Measurements from ENCODE around the gene AK9. TPM values are rescaled to one million over a fixed set of nuclear protein-coding genes. Genes with fewer than 3 reads are reported as not detected.

Gene AK9
- total RNA-seq (1 to 10 TPM; 1.9 to 9.9 (median 4.7) TPM), polyA plus RNA-seq (1 to 10 TPM; 2.9 to 8.0 (median 6.2) TPM)
- long read RNA-seq, donor 1 = 0 reads
- long read RNA-seq, donor 2 = 0 reads
- long read RNA-seq, donor 3 = 0 reads
- long read RNA-seq, donor 4, partial matches to known transcripts = 4 of 4 reads
- long read RNA-seq, donor 4, other reads (novel, unspliced or antisense) = 0 of 4 reads
- long read RNA-seq, donor 5, partial matches to known transcripts = 2 of 2 reads
- long read RNA-seq, donor 5, other reads (novel, unspliced or antisense) = 0 of 2 reads
- long read RNA-seq, donor 6, partial matches to known transcripts = 1 of 2 reads
- long read RNA-seq, donor 6, other reads (novel, unspliced or antisense) = 0 of 2 reads
- long read RNA-seq, donor 7 = 0 reads
- long read RNA-seq, donor 8 = 0 reads
- long read RNA-seq, donor 9 = 0 reads
- long read RNA-seq, donor 10 = 0 reads

GRCh38 chr6:109690737-109691621, at the start of gene AK9, which contains the start of gene FIG4:
AK9 (minus strand) TSS chr6:109691202; CDS start chr6:109675745, 15,457 bp downstream.
FIG4 (plus strand) TSS chr6:109691296; CDS start chr6:109691436, 140 bp downstream.
- Histone ChIP-seq H3K27me3 (no peaks in the 10 kb centered on the region), H3K27ac (peak within 1 kb of the TSS; percentile 53 to 92 (median 84)), H3K4me3 (peak within 1 kb of the TSS; percentile 25 to 95 (median 75)), H3K36me3 (replicated peaks in 1 of 2) (no peaks in the 10 kb centered on the region), H3K4me1 (replicated peaks in 1 of 2) (peaks cover 15 to 34% of the 10 kb centered on the region in 2 donors), H3K9me3 (replicated peaks in 1 of 3) (no peaks in the 10 kb centered on the region)
- intact Hi-C loops (cut with DNase I) = no loop called here
- WGBS, 4 donors = 0 to 1% (median 0%) methylated on average over 28 to 47 of the region's 47 CpGs
- TF ChIP-seq POLR2A (IDR thresholded peaks at IDR 0.05) = peak in 1 of 2 donors; percentile 85
- peak in 3 of 6 experiments; percentile 11 to 15 (median 12) for TF ChIP-seq CTCF (IDR thresholded peaks at IDR 0.05)
- peak; percentile 92 to 95 (median 93) for DNase-seq

GRCh38 chr6:109740787-109741186, 49.8 kb upstream of the AK9 start:
- intact Hi-C loops (cut with DNase I) = no loop called here
- TF ChIP-seq CTCF (IDR thresholded peaks at IDR 0.05) = no peak
- no peak for TF ChIP-seq POLR2A (IDR thresholded peaks at IDR 0.05)
- 68 to 88% (median 78%) methylated on average over 7 of the region's 7 CpGs for WGBS, 4 donors
- no peaks in the 10 kb centered on the region for H3K27me3 ChIP-seq
- no peak for DNase-seq
- H3K4me3 ChIP-seq = no peak overlapping the region
- peaks cover 7 to 11% of the 10 kb centered on the region in 2 donors for H3K4me1 ChIP-seq (replicated peaks in 1 of 2)
- no peaks in the 10 kb centered on the region for H3K9me3 ChIP-seq (replicated peaks in 1 of 3)
- H3K36me3 ChIP-seq (replicated peaks in 1 of 2) = no peaks in the 10 kb centered on the region
- no peak overlapping the region for H3K27ac ChIP-seq

DNA sequence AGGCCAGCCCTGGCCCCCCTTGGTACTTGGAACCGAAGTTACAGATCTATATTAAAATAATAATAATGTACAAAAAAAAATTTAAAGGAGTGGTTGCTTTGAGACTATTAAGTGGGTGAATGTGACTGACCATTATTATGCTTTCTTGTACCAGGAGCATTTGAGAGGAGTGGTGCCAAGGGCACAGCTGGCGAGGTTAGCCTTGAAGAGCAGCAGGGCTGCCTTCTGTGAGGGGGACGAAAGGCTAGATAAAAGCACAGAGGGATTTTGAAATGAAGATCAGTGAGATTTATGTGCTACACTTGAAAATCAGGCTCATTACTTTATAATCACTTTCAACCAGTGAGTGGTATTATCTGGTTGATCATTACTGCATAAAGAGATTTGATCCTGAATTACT, 48.7 kb upstream of the AK9 start:
- peak; percentile 25 to 65 (median 56) for DNase-seq
- peaks cover 0 to 6% of the 10 kb centered on the region in 2 donors for H3K36me3 ChIP-seq (replicated peaks in 1 of 2)
- WGBS, 4 donors = 39 to 48% (median 45%) methylated on average over 3 of the region's 3 CpGs
- no peak for TF ChIP-seq CTCF (IDR thresholded peaks at IDR 0.05)
- no peak for TF ChIP-seq POLR2A (IDR thresholded peaks at IDR 0.05)
- no peak overlapping the region for H3K27ac ChIP-seq
- intact Hi-C loops (cut with DNase I) = no loop called here
- no peaks in the 10 kb centered on the region for H3K9me3 ChIP-seq (replicated peaks in 1 of 3)
- peaks cover 7 to 11% of the 10 kb centered on the region in 2 donors for H3K4me1 ChIP-seq (replicated peaks in 1 of 2)
- H3K4me3 ChIP-seq = no peak overlapping the region
- H3K27me3 ChIP-seq = no peaks in the 10 kb centered on the region

DNA sequence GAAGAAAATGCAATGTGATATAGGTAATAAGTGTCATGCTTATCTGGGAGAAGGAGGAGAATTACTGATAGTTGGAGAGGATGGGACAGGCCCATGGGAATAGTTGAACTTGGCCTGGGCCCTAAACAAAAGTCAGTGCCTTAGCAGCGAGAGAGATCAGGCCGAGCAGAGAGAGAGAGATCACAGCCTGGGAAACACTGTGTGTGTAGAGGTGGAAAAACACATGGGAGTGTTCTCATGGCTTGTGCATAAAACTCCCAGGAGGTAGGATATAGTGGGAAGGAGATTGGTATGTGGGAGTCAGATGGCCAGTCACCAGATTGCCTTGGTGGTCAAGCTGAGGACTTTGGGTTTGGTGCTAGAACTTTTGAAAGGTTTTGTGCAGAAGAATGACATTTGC, 47.7 kb upstream of the AK9 start:
- Histone ChIP-seq H3K4me3 (no peak overlapping the region), H3K27me3 (no peaks in the 10 kb centered on the region), H3K36me3 (replicated peaks in 1 of 2) (peaks cover 0 to 6% of the 10 kb centered on the region in 2 donors), H3K4me1 (replicated peaks in 1 of 2) (peaks cover 7% of the 10 kb centered on the region in 2 donors), H3K9me3 (replicated peaks in 1 of 3) (no peaks in the 10 kb centered on the region), H3K27ac (no peak overlapping the region)
- WGBS, 4 donors = 82 to 92% (median 88%) methylated on average over 2 of the region's 2 CpGs
- no peak for TF ChIP-seq CTCF (IDR thresholded peaks at IDR 0.05)
- no peak for TF ChIP-seq POLR2A (IDR thresholded peaks at IDR 0.05)
- DNase-seq = no peak
- intact Hi-C loops (cut with DNase I) = no loop called here
